ENCODE data around the gene SYPL2.

DNA sequence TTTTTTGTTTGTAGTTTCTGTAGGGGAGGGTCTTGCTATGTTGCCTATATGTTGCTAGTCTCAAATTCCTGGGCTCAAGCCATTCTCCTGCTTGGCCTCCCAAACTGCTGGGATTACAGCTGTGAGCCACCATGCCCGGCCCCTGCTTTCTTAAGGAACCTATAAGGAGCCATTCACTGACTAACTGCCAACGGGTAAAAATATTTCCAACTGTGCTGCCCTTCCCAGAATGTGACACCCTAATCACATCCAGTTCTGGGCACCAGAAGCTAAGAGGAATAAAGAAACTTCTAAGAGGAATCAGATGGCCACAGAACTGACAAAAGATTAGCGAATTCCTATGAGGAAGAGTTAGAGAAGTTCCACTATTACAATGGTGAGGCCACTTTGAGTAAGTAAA lies 6.4 kb downstream of the SYPL2 start:
- TF ChIP-seq, protein P1, sequence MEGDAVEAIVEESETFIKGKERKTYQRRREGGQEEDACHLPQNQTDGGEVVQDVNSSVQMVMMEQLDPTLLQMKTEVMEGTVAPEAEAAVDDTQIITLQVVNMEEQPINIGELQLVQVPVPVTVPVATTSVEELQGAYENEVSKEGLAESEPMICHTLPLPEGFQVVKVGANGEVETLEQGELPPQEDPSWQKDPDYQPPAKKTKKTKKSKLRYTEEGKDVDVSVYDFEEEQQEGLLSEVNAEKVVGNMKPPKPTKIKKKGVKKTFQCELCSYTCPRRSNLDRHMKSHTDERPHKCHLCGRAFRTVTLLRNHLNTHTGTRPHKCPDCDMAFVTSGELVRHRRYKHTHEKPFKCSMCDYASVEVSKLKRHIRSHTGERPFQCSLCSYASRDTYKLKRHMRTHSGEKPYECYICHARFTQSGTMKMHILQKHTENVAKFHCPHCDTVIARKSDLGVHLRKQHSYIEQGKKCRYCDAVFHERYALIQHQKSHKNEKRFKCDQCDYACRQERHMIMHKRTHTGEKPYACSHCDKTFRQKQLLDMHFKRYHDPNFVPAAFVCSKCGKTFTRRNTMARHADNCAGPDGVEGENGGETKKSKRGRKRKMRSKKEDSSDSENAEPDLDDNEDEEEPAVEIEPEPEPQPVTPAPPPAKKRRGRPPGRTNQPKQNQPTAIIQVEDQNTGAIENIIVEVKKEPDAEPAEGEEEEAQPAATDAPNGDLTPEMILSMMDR (conservative IDR thresholded peaks at IDR 0.05; ENCODE audit: low read depth, low read length), result no peak
- no peak for TF ChIP-seq EZH2 (IDR thresholded peaks at IDR 0.05; ENCODE audit: low read length, unreplicated experiment)

Measured in PC-3 (cell line).